Neural crest cell (in vitro differentiated cells): ENCODE data around the gene ASIC4. TPM values are rescaled to one million over a fixed set of nuclear protein-coding genes. Genes with fewer than 3 reads are reported as not detected.

ENCODE experiments used
- DNase-seq: peaks from one replicate; pipeline ENCODE4 v3.0.0; 2021; ENCODE audit warnings: low read depth, mixed read lengths, low spot score
- H3K27ac Mint-ChIP-seq: one replicate; pipeline ENCODE4 v1.8.0; 2021; ENCODE audit warnings: mild to moderate bottlenecking, mixed read lengths; ENCODE audit not compliant: unreplicated experiment
- H3K27me3 Mint-ChIP-seq: 2 replicates; pipeline ENCODE4 v1.8.0; 2021; ENCODE audit warnings: low read depth, mild to moderate bottlenecking, mixed read lengths
- H3K36me3 Mint-ChIP-seq: 2 replicates; pipeline ENCODE4 v1.8.0; 2021; ENCODE audit warnings: low read depth, mild to moderate bottlenecking, mixed read lengths
- H3K4me1 Mint-ChIP-seq: 2 replicates; pipeline ENCODE4 v1.8.0; 2021; ENCODE audit warnings: mixed read lengths
- H3K4me3 Mint-ChIP-seq: one replicate; pipeline ENCODE4 v1.8.0; 2021; ENCODE audit warnings: mild to moderate bottlenecking, mixed read lengths
- H3K9me3 Mint-ChIP-seq: 2 replicates; pipeline ENCODE4 v1.8.0; 2021; ENCODE audit warnings: mixed read lengths
- CTCF ChIP-seq: fragments of 200-600 bp; sonication (generic); conservative IDR thresholded peaks from 2 replicates; pipeline ENCODE4 v1.5.0; 2021; ENCODE audit warnings: antibody characterized with exemption, mild to moderate bottlenecking
- total RNA-seq: library from RNA; stranded (reverse); gene quantifications from 2 replicates; pipeline ENCODE4 v1.2.1, GENCODE V29; 2021

The ASIC4 gene
- total RNA-seq, 1 donor from 2014 or later, result 1.0 TPM

GRCh38 chr2:219525533-219526232, 11.4 kb downstream of the ASIC4 start:
- TF ChIP-seq CTCF, result no peak
- H3K36me3 Mint-ChIP-seq, result no peaks in the 10 kb centered on the region
- peak overlapping the region; percentile 66 for H3K4me3 Mint-ChIP-seq
- H3K27me3 Mint-ChIP-seq, result peaks cover 61% of the 10 kb centered on the region
- no peaks in the 10 kb centered on the region for H3K9me3 Mint-ChIP-seq
- DNase-seq, result no peak
- peaks cover 61% of the 10 kb centered on the region for H3K4me1 Mint-ChIP-seq
- peak overlapping the region; percentile 88 for H3K27ac Mint-ChIP-seq

GRCh38 chr2:219526320-219527075, 12.2 kb downstream of the ASIC4 start:
- TF ChIP-seq CTCF, result no peak
- peaks cover 60% of the 10 kb centered on the region for H3K27me3 Mint-ChIP-seq
- H3K36me3 Mint-ChIP-seq, result no peaks in the 10 kb centered on the region
- peak overlapping the region; percentile 88 for H3K27ac Mint-ChIP-seq
- H3K9me3 Mint-ChIP-seq, result no peaks in the 10 kb centered on the region
- H3K4me1 Mint-ChIP-seq, result peaks cover 56% of the 10 kb centered on the region
- peak overlapping the region; percentile 66 for H3K4me3 Mint-ChIP-seq
- DNase-seq, result no peak

GRCh38 chr2:219527076-219527394, 12.8 kb downstream of the ASIC4 start:
- Mint-ChIP-seq H3K4me3 (no peak overlapping the region), H3K27me3 (peaks cover 55% of the 10 kb centered on the region), H3K4me1 (peaks cover 50% of the 10 kb centered on the region), H3K27ac (no peak overlapping the region), H3K9me3 (no peaks in the 10 kb centered on the region), H3K36me3 (no peaks in the 10 kb centered on the region)
- TF ChIP-seq CTCF, result no peak
- no peak for DNase-seq

GRCh38 chr2:219527472-219527871, 13.2 kb downstream of the ASIC4 start:
- Mint-ChIP-seq H3K27me3 (peaks cover 55% of the 10 kb centered on the region), H3K4me1 (peaks cover 49% of the 10 kb centered on the region), H3K27ac (no peak overlapping the region), H3K9me3 (no peaks in the 10 kb centered on the region), H3K4me3 (no peak overlapping the region), H3K36me3 (no peaks in the 10 kb centered on the region)
- no peak for DNase-seq
- TF ChIP-seq CTCF, result no peak

- no peak overlapping the region for H3K27ac Mint-ChIP-seq
Measured at GRCh38 chr2:219530048-219530963, 16.0 kb downstream of the ASIC4 start.

More at GRCh38 chr2:219530048-219530963, 16.0 kb downstream of the ASIC4 start:
- Mint-ChIP-seq H3K4me3 (no peak overlapping the region), H3K36me3 (no peaks in the 10 kb centered on the region), H3K4me1 (peaks cover 40% of the 10 kb centered on the region), H3K9me3 (no peaks in the 10 kb centered on the region), H3K27me3 (peaks cover 53% of the 10 kb centered on the region)
- peak; percentile 97 for DNase-seq
- peak; percentile 97 for TF ChIP-seq CTCF
